Fibroblast of the aortic adventitia (primary cell): ENCODE data around the gene VAT1L. TPM values are rescaled to one million over a fixed set of nuclear protein-coding genes. Genes with fewer than 3 reads are reported as not detected.

Experiments used
- DNase-seq: peaks from one replicate; pipeline ENCODE4 v3.0.0-alpha.2; 2010; ENCODE audit warnings: low read depth
- H3K4me3 ChIP-seq: 2 replicates; pipeline ENCODE4 v1.5.1; 2011; ENCODE audit warnings: low read depth, mild to moderate bottlenecking, control low read depth, low read length, moderate library complexity
- total RNA-seq: library from RNA; depleted of rRNA; stranded (reverse); fragments of >200 nt; gene quantifications from 2 replicates; pipeline ENCODE4 v1.2.3, GENCODE V29; 2012; ENCODE audit warnings: low replicate concordance
- TF ChIP-seq, protein P1 (sequence below): IDR thresholded peaks from 2 replicates; pipeline ENCODE4 v1.5.1; 2011; ENCODE audit warnings: mild to moderate bottlenecking, low read length, control low read depth, inconsistent platforms; ENCODE audit not compliant: insufficient read depth

Gene VAT1L
- total RNA-seq, 1 donor = 12.2 TPM

DNA sequence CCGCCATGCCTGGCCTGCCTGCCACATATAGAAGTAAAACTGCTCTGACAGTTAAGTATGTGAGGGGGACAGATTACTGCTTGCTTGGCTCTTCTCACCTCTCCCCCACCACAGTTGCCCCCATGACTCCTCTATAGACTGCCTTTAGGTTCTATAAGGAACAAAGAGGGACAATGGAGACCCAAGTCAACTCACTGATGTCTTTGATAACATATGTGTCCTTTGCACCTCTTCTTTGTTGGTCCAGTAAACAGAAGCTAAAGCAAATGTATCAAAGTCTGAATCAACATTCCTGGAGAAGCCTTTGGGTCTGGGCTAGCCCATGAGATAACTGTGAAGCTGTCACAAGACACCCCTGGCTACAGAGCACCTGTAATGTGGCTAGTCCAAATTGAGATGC, 38.9 kb upstream of the VAT1L start:
- DNase-seq = no peak
- TF ChIP-seq, protein P1, sequence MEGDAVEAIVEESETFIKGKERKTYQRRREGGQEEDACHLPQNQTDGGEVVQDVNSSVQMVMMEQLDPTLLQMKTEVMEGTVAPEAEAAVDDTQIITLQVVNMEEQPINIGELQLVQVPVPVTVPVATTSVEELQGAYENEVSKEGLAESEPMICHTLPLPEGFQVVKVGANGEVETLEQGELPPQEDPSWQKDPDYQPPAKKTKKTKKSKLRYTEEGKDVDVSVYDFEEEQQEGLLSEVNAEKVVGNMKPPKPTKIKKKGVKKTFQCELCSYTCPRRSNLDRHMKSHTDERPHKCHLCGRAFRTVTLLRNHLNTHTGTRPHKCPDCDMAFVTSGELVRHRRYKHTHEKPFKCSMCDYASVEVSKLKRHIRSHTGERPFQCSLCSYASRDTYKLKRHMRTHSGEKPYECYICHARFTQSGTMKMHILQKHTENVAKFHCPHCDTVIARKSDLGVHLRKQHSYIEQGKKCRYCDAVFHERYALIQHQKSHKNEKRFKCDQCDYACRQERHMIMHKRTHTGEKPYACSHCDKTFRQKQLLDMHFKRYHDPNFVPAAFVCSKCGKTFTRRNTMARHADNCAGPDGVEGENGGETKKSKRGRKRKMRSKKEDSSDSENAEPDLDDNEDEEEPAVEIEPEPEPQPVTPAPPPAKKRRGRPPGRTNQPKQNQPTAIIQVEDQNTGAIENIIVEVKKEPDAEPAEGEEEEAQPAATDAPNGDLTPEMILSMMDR = no peak
- no peak overlapping the region for H3K4me3 ChIP-seq

DNA sequence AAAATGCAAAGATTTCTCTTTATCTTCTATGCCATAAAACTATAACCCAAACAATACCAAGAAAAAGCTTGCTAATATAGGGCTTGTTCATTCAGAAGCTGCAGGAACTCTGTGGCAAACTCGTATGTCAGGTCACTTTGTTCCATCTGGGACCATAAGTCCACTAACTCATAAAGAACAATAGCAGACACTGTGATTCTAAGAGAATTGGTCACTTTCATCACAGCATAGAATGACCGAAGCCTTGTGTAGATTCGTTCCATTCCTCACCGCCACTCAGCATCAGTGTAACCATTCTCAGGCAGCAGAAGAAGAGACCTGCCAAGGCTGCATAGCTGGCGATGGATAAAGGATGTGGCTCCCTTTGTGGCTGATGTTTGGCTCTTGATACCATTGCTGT, 30.3 kb upstream of the VAT1L start:
- DNase-seq = no peak
- H3K4me3 ChIP-seq = no peak overlapping the region
- TF ChIP-seq, protein P1 = no peak

DNA sequence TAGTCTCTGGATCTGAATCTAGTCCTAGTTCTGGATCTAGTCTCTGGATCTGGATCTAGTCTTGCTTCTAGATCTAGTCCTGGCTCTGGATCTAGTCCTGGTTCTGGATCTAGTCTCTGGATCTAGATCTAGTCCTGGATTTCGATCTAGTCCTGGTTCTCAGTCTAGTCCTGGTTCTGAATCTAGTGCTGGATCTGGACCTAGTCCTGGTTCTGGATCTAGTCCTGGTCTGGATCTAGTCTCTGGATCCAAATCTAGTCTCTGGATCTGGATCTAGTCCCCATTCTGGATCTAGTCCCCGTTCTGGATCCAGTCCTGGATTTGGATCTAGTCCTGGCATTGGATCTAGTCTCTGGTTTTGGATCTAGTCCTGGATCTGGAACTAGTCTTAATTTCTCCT, 29.9 kb upstream of the VAT1L start:
- DNase-seq = no peak
- H3K4me3 ChIP-seq = no peak overlapping the region
- TF ChIP-seq, protein P1 = no peak

DNA sequence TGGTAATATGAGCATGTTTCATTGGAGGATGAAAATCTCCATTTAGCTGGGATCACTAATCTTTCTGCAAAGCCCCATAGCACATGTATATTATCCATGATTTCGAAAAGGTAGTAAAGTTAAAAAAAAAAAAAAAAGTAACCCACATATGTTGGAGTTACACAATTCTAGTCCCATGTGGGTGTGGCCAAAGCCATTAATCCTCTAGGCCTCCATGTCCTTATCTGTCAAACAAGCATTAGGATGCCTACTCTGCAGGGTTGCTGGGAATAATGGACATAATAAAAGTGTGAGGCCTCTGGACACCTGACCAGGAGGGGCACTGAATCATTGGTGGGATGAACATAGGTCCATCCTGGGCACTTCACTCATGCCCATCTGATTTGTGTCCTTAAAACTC, 29.2 kb upstream of the VAT1L start:
- H3K4me3 ChIP-seq = no peak overlapping the region
- no peak for DNase-seq
- TF ChIP-seq, protein P1 = no peak

DNA sequence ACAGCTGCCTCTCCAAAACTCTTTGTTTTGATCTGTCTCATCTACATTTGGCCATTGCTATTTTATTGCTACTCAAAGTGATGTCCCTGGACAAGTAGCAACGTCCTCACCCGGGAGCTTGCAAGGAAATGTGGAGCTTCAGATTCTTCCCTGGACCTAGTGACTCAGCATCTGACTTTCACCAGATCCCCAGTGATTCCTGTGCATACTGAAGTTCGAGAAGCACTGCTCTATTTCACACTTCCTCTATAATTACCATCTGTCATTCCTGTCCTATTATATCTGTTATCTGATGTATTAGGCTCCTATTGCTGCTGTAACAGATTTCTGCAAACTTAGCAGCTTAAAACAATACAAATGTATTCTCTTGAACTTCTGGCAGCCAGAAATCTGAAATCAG, 28.5 kb upstream of the VAT1L start:
- DNase-seq = peak; percentile 30
- H3K4me3 ChIP-seq = no peak overlapping the region
- TF ChIP-seq, protein P1 = no peak

DNA sequence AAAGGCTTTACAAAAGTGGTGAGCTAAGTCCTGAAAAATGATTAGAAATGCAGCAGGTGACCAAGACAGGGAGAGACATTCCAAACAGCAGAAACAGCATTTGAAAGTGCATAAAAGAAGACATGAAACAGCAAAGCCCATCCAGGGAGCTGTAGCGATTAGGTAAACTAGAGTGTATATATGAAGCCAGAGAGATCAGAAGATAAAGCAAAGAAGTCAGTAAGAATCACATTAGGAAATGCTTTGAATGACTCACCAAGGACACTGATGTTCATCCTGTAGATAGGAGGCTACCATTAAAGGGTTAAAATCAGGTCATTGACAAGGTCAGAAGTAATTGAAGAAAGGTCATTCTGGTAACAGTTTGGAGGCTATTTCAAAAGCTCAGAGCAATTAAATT, 27.6 kb upstream of the VAT1L start:
- H3K4me3 ChIP-seq = no peak overlapping the region
- TF ChIP-seq, protein P1 = no peak
- DNase-seq = no peak

DNA sequence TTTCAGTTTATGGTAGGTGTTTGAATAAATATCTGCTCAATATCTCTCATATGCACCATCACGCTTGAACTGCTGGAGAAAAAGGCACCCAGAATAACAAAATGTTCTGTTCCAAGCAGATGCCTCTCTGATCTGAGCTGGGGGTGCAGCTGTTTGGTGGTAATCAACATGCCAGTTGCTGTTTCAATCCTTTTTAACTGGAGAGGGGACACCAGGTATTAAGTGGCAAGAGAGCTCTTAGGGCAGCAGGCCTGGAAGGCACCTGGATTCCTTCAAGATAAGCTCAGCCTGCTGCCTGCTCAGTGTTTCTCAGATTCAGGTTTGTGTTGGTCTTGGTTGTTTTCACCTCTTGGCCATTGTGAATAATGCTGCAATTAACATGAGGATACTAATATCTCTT, 27.2 kb upstream of the VAT1L start:
- H3K4me3 ChIP-seq = no peak overlapping the region
- no peak for DNase-seq
- TF ChIP-seq, protein P1 = no peak
